Measurements from ENCODE around the gene DPCD.

GRCh38 chr10:101575091-101575490 lies 13.0 kb upstream of the DPCD start:
- TF ChIP-seq CTCF (IDR thresholded peaks at IDR 0.05) = no peak
- TF ChIP-seq EP300 (IDR thresholded peaks at IDR 0.05) = no peak
- TF ChIP-seq POLR2AphosphoS5 (IDR thresholded peaks at IDR 0.05) = no peak
- no peak for TF ChIP-seq POLR2A (IDR thresholded peaks at IDR 0.05)

Data from gastroesophageal sphincter (tissue), 3 donors.